HG03558 (cell line): ENCODE data around the gene TMCO4.

Source experiments
- ATAC-seq: cut with Tn5 transposase; IDR thresholded peaks from one replicate; pipeline ENCODE4 v1.9.1; 2021; ENCODE audit warnings: moderate number of reproducible peaks; ENCODE audit not compliant: unreplicated experiment; ENCODE audit errors: extremely low read depth

Gene TMCO4

GRCh38 chr1:19665496-19666465 is 133.9 kb downstream of the TMCO4 start:
- no peak for ATAC-seq

GRCh38 chr1:19665186-19665495 is 134.6 kb downstream of the TMCO4 start:
- ATAC-seq: no peak

GRCh38 chr1:19664453-19665185 is 135.1 kb downstream of the TMCO4 start, which contains the start of gene HTR6:
Gene HTR6, plus strand, starts transcription at chr1:19664875. Its CDS starts 879 bp downstream, at chr1:19665754.
- no peak for ATAC-seq

DNA sequence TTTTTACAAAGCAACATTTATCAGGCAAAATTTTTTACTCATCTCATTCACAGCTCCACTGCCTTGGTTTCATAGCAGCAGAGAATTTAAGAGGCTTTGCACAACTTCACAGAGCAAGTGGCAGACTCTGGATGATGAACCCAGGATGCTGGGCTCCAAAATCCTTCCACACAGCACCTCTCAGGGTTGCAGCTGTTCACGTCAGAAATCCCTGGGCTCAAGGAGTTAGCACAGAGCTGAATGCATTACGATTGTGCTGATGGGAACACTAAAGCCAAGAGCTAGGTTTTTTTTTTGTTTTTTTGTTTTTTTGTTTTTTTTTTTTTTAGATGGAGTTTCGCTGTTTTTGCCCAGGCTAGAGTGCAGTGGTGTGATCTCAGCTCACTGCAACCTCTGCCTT is 137.4 kb downstream of the TMCO4 start:
- no peak for ATAC-seq

- no peak for ATAC-seq
These were observed 137.9 kb downstream of the TMCO4 start for GRCh38 chr1:19661721-19662228.

DNA sequence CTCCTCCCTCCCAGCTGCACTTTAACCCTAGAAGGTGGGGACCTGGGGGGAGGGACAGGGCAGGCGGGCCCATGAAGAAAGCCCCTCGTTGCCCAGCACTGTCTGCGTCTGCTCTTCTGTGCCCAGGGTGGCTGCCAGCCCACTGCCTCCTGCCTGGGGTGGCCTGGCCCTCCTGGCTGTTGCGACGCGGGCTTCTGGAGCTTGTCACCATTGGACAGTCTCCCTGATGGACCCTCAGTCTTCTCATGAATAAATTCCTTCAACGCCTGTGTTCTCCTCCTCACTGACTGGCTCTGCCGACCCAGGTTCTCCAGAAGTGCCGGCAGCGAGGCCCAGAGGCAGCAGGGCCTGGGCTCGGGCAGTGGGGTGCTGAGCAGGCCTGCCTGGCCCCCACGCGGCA is 141.5 kb downstream of the TMCO4 start:
- ATAC-seq: no peak

- no peak for ATAC-seq
These were observed 142.2 kb downstream of the TMCO4 start for GRCh38 chr1:19657511-19657910.

GRCh38 chr1:19656780-19657466 is 142.8 kb downstream of the TMCO4 start:
- ATAC-seq: no peak

GRCh38 chr1:19656134-19656779 is 143.5 kb downstream of the TMCO4 start:
- no peak for ATAC-seq

- ATAC-seq: no peak
These were observed 144.0 kb downstream of the TMCO4 start for GRCh38 chr1:19655718-19656080.

GRCh38 chr1:19654886-19655717 is 144.6 kb downstream of the TMCO4 start:
- no peak for ATAC-seq

DNA sequence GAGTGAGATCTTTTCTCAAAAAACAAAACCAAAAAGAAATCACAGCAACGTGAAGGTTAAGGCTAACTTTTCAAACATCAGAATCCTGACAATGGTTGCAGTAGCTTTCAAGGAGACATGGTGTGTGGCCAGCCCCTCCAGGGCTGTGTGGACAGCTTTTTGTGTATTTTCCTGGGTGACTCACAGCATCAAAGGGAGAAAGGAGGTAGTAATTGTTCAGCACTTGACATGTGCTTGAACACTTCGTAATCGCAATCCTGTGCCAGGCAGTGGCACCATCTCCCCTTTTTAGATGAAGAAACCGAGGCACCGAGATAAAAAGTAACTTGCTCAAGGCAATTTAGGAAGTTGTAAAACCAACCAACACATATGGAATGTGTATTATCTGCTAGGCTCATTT is 145.3 kb downstream of the TMCO4 start:
- no peak for ATAC-seq

- ATAC-seq: no peak
These were observed 148.5 kb downstream of the TMCO4 start for GRCh38 chr1:19651141-19651737.

DNA sequence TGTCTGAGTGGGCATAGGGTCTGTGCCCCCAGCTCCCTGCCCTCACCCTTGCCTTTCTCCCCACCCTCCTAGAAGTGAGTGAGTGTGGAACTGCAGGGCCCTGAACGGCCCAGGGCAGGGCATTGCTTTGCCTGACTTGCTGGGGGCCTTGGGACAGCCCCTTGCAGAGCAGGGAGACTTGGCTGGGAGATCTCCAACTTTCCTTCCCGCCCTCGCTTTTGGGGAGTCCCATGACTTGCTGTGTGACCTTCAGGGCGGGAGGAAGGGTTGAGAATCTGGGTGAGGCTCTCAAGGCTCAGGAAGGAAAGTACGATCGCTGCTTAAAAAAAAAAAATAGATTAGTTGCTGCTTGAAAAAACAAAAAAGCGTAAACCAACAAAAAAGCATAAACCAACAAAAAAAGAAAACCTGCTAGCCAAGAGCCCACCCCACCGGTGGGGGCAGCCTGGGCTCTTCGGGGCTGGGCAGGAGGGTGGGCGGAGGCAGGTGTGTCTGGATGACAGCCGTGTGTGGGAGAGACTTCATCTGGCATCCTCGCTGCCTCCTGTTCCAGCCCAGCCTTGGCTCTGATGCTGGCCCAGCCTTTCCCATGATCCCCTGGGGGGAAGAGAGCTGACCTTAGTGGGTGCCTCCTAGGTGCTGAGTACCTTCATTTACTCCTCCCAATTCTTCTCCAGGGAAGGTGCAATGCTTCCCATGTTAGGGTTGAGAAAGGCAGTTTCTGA is 149.1 kb downstream of the TMCO4 start:
- ATAC-seq: no peak

- no peak for ATAC-seq
These were observed 151.0 kb downstream of the TMCO4 start for GRCh38 chr1:19648689-19649088.

- ATAC-seq: no peak
These were observed 151.5 kb downstream of the TMCO4 start for GRCh38 chr1:19648239-19648638.

- no peak for ATAC-seq
These were observed 152.1 kb downstream of the TMCO4 start for GRCh38 chr1:19647643-19648042.
